Stimulated activated CD8-positive, alpha-beta memory T cell treated with anti-CD3 and anti-CD28 coated beads, Interleukin-12 subunit alpha, Interleukin-12 subunit beta, amount 100 ng/mL, for 4 hours (primary cell): ENCODE results near the gene IMP4.

Experiments used
- DNase-seq: peaks from one replicate; pipeline ENCODE4 v3.0.0-alpha.2; 2020; ENCODE audit warnings: low read depth

IMP4 gene

DNA sequence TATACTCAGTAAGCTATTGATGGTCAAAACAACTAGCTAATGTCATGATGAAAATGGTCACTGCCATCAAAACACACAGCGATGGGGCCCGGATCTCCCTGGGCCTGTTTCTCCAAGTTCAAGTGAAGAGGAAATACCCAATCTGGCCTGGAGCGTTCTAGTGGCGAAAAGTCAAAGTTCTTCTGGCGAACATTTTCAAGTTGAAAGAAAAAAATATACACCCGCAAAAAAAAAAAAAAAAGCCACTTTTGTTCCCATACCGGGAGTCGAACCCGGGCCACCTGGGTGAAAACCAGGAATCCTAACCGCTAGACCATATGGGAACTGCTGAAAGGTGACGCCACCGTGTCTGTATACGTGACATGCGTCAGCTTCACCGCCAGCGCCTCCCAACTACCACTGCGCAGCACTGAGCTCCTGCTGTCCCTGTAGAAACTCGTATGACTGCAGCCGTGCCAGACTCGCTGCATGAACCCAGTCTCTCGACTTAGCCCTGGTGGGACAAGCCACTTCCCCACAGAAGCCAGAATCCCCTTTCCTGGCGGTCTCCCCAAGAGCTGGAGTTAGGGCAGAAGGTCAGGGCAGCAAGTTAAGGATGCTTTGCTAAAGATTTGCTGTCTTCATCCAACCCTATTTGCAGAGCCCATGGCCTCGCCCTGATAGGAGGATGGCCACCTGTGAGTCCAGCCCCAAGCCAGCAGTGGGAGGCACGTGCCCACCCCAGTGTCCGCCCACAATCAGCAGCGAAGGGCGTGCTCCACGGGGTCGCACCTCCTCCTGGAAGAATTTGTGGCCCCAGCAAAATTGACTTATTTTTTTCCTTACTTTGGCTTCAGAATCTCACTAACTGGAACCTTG, 5.6 kb upstream of the IMP4 start:
- DNase-seq, result no peak

DNA sequence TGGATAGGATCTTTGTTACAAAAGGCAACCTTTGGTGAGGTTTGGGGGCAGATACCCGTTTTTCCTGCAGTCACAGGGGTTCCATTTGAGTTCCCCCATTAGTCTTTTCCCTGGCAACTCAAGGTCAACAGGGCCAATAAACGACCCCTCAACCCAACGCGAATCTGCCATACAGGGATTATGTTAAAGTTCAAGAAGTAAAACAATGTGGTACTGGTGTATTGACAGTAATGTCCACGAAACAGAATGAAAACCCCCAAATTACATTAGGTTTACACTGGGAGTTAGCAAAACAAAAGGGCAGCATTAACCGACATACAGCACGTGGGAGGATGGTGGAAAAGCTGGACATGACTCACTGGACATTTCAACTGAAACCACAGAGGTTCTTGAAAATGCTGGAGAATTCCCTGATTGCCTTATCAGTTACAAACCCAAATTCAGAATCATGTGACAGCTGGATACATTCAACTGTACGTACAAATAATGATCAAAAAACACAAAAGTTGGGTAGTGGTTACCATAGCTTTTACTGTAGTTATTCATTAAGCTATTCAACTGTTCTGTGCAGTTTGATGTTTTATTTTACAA, 4.9 kb upstream of the IMP4 start:
- DNase-seq, result no peak

DNA sequence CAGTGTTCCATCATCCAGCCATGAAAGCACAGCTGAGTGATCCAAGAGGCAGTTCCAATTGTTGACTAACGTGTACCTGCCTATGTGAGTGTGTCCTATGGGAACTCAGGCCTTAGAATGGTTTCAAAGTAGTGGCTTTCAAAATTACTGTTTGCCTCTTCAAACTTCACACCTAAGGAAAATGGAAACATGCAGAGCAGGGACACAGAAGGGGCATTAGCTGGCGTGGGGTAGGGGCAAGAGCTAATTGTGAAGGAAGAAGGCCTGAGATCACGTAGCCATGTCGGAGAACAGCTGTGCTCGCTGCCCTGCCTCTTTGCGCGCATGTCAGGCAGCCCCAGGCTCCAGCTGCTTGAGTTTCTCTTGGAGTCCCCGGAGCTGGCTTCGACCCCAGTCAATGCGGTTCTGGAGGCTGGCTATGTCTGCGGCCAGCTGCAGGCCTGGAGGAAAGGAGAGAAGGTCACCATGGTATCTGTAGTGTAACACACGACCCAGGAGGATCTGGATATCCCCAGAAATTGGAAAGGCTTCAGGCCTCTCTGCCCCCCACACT, 3.8 kb upstream of the IMP4 start:
- DNase-seq, result no peak

DNA sequence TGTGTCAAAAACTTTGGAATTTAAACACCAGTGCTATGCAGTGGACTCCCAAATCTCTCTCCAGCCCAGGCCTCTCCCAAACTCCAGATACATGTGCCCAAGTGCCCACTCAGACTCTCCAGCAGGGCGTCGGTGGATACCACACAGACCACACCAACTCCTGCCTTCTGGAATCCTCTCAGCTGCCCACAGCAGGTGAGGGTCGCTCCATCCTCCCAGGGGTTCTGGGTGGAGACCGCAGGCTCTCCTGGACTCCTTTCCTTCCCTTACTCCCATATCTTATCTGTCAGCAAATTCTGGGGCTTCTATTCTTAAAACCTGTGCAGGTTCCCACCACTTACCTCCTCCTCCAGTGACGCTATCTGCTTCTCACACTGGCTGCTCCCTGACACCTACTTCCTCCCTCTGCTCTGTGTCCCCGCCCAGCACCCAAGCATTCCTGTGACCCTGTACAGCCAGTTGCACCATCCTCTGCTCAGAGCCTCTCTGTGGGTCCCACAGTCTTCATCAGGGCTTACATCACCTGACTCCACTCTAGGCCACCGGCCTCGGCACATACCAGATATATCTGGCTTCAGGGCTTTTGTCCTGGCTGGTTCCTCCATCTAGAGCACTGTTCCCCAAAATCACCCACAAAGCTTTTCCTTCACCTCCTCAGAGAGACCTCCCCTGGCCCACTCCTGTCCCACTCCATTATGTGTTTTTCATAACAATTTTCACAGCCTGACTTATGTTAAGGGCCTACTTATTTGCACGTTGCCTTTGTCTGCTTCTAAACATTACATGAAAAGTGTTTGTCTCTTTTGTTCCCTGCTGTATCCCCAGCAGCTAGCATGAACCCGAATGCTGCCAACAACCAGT, 2.6 kb upstream of the IMP4 start:
- DNase-seq, result no peak

DNA sequence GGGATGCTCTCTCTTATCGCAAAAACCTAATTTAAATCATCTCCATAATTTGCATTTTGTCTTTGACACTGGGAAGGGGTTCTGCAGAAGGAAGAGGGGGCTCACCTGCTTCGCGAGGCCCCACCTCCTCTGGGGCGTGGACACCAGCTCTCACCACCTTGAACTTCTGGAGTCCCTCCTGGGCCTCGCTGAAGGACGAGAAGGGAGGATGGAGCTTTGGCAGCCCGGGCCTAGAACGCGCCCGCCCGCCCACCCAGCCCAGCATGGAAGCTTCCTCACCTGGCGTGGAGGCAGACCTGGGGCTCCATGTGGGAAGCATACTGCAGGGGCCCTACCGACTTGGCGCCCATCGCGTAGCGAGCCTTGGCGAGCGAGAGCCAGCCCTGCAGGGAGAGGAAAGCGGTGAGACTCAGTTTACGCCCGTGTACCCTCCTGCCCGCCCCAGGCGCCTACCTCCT, 1.1 kb upstream of the IMP4 start:
- no peak for DNase-seq

DNA sequence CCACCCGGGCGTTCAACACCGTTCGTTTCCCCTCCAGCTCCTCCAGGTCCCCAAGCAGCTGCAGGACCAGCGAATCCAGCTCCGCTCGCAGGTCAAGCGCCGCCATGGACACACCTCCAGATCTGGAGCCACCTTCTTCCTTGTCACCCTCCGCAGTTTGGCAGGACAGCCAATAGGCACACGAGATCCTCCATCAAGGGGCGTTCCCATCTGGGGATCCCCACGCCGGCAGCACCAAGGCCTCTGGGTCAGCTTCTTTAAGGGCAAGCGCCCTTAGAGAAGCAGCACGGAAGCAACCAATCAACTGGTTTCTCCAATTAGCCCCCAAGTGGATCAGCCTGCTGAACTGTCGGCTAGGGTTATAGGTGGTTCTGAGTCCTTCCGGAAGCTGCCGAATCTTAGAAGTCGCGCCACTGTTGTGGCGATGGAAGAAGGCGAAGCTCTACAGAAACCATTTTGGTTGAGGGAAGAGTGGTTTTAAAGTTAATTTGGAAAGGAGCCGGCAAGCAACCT, 621 bp upstream of the IMP4 start:
- peak; percentile 70 for DNase-seq

DNA sequence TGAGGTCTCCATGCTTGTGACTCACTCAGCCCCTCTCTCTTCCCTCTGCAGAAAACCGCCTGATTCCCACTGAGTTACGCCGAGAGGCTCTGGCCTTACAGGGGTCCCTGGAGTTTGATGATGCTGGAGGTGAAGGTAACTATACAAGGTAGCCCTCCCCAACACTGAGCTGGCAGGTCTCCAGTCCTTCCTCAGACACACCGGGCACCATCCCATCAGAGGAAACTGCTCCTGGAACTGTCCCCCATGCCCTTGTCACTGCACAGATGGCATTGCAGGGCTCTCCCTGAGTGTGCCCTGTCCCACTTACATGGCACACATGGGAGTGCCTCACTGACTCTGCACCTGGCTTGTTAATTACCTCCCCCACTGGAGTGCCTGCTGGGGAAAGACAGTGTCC, 1.9 kb downstream of the IMP4 start:
- no peak for DNase-seq

DNA sequence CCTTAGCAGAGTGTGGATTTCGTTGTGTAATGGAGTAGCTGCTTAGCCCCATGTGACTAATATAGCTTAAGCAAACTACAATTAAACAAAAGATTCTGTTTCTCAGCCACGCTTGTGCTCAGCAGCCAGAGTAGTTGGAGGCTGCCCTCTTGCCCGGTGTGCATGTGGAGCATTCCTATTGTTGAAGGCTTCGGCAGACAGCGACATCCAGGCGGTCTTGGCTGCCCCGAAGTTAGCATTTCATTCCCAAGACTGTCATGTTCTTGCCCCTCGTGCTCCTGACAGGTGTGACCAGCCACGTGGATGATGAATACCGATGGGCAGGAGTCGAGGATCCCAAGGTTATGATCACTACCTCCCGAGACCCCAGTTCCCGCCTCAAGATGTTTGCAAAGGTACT, 2.4 kb downstream of the IMP4 start:
- DNase-seq, result no peak

DNA sequence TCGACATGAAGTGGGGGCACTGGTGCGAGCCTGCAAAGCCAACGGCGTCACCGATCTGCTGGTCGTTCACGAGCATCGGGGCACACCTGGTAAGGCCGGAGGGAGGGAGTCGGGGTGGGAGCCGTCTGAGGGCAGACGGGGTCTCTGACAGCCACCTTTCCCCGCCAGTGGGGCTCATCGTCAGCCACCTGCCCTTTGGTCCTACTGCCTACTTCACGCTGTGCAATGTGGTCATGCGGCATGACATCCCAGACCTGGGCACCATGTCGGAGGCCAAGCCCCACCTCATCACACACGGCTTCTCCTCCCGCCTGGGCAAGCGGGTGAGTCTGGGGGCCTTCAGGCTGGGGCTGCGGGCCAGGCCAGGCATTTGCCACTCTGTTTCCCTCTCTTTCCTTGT, 2.9 kb downstream of the IMP4 start:
- no peak for DNase-seq

DNA sequence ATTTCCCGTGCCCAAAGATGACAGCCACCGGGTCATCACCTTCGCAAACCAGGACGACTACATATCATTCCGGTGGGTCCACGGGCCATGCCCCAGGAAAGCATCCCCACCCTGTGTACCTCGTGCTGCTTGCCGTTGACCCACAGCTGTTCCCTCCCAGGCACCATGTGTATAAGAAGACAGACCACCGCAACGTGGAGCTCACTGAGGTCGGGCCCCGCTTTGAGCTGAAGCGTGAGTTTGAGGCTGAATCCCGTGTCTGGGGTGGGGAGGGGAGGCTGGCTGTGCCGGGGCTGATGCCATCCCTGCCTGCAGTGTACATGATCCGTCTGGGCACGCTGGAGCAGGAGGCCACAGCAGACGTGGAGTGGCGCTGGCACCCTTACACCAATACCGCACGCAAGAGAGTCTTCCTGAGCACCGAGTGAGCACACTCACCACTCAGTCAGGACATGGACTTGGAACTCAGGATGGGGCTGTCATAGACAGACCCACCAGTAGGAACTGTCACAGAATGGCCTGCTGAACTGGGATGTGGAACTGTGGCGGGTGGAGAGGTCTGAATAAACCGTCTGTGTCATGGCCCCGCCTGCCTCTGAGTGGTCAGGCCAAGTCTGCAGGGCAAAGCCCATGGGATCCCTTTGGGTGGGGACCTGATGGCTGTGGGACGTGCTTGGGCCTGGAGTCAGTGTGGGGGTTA, 3.5 kb downstream of the IMP4 start:
- no peak for DNase-seq

DNA sequence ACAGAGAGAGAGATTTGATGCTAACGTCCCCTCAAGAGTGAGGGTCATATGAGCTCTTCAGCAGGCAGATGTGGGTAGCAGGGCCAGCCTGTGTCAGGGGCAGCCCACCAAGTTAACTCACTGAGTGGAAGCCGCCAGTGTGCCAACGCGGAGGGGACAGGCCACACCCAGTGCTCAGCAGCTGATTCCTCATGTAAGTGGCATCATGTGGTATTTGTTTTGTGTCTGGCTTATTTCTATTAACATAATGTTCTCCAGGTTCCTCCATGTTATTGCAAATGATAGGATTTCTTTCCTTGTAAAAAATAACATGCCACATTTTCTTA, 4.0 kb downstream of the IMP4 start:
- no peak for DNase-seq

DNA sequence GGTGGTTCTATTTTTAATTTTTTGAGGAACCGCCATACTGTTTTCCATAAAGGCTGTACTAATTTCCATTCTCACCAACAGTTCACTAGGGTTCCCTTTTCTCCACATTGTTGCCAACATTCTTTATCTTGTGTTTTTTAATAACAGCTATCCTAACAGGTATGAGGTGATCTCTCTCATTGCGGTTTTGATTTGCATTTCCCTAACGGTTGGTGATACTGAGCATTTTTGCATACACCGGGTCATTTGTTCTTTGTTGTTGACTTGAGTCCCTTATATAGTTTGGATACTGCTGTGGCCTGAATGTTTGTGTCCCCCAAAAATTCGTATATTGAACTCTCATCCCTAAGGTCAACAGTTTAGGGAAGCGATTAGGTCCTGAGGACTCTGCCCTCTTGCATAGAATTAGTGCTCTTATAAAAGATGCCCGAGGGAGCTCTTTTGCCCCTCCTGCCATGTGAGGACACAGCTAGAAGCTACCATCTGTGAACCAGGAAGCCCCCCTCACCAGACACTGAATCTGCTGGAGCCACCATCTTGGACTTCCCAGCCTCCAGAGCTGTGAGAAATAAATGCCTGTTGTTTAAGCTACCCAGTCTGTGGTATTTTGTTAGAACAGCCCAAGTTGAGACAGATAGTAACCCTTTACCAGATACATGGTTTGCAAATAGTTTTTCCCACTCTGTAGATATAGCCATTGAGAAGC, 4.7 kb downstream of the IMP4 start:
- DNase-seq, result no peak

DNA sequence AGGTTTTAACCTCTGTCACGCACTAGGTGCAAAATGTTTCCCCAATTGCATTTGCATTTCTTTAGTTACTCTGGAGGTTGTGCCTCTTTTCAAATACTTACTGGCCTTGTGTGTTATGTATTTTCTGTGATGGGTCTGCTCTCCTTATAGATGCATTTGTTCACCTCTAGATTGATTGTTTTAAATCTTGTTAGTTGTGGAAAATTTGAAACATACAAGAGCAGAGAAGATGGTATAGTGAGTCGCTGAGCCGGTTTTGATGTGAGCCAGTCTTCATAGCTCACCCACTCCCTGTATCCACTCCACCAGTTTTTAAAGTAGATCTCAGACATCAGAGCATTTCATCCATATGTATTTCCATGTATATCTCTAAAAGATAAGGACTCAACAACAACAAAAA, 6.5 kb downstream of the IMP4 start:
- no peak for DNase-seq

DNA sequence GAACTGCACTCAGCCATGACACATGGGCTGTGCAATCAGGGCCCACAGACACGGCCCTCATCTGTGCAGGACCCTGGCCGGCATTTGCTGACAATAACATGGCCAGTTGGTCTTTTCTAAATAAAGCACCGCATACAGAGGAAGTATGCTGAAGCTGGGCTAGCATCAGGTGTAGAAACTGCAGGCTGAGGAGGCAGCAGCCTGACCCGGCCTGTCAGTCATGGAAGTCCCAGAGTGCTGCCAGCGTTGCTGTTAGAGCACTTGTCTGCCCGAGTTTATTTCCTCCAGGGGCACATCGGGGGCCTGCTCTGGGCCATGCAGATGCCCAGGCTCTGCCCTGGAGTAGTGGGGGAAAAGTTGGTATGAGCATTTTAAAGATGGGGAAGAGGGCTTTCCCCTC, 9.0 kb downstream of the IMP4 start:
- no peak for DNase-seq

DNA sequence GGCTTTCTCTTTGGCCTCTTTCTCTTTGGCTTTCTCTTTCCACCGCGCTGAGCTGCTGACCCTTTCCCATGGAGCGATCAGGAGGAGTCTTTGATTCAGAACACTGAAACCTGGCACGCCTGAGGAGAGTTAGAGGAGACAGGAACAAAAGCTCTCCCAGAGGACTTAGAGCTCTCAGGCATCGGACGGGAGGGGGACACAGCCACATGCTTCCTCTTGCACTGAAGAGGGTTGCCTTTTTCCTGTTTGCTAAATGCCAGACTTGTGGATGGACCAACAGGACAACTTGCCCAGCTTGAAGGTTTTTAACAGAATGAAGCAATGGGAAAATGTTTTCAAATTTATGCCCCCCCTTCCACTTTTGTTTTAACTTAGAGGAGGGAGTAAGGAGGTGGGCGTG, 9.5 kb downstream of the IMP4 start:
- DNase-seq, result no peak

DNA sequence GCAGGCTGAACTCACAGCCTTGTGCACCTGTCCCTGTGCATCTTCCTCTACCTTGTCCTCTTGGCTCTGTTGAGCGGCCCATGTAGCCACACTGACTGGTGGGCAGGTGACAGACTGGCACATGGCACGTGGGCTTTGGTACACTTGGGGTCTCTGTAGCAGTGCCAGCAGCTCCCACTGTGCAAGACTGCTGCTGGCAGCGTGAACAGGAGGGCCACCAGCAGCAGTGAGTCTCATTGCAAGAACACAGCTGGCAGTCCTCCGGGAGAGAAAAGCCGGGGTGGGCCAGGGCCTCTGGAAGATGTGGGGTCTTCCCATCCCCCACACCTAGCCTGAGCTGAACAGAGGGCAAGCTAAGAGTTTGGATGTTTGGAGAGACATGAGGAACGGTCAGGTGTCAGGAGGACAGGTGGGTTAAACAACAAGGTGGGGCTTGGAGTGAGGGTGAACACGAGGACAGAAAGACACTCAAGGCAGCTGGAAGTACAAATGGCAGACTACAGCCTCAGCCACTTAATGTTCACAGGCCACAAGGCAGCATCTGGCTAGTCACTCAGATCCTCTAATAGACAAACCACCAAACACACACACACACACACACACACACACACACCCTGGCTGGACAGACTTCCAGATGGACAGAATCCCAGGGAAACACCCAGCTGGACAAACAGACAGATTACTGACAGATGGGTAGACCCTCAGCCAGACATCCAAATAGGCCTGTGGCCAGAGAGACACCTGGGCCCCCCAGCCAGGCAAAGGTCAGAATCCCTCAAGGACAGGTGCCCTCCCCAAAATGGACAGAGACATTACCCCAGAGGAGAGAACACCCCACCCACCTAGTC, 10.8 kb downstream of the IMP4 start:
- DNase-seq, result no peak

DNA sequence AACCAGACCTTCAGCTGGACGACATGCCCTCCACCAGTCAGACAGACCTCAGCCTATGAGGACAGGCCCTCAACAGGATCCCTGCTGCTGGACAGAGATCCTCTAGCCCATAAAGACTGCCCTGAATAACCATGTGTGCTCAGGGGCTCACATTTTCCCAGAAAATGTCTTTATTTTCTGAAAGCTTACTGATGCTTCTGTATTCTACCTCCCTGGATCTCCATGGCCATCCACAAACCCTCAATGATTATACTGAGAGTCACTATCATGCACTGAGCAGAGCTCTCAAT, 11.4 kb downstream of the IMP4 start:
- no peak for DNase-seq

DNA sequence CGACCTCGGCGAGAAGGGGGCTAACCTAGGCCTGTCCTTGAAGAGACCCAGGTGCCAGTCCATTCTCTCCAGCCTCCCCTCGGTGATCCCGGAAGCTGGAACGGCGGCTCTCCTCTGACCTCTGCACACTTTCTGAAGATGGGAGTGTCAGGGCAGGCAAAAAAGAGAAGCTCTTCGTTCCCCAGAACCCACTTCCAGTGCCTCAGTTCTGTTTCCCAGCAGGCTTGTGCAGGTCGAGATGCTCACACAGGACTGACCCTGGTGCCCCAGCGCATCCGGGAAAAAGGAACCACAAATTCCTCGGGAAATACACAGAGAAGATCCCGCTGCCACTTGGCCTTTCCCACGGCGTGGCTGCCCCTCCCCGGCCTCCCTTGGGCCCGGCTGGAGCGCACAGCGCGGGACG, 12.5 kb downstream of the IMP4 start:
- DNase-seq, result no peak

DNA sequence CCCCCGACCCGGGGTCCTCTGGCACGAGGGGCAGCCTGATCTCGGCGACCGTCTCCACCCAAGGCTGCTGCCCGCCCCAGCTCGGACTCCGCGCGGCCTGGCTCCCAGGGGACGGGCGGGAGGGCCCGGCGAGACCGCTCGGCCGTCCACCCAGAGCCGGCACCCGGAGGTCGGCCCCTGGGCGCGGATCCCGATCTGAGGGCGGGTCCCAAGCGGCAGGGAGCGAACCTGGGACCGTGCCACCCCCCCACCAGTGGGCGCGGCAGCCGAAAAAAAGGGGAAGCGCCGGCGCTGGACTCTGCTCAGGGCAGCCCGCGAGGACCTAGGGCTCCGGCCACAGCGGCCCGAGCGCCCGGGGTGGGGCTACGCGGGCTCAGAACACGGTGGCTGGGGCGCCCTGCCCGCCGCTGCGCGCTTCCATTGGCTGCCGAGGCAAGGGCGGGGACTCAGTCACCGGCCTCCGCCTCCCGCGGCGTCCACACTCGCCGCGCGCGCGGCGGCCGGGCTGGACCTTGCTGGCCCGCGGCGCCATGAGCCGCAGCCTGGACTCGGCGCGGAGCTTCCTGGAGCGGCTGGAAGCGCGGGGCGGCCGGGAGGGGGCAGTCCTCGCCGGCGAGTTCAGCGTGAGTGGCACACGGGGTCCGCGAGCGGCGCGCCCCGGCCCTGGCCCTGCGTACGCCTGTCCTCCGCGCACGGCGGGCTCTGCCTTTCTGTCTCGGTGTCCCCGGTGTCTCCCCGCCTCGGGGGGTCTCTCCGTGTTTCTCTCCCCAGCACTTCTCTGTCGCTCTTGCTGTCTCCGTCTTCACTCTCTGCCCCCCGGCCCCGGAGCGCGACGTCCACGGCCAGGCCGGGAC, 13.1 kb downstream of the IMP4 start, which contains the start of gene PTPN18:
Gene PTPN18, plus strand, starts transcription at position 479 of the 854 bp plus-strand sequence. Its CDS starts 52 bp downstream, at position 531.
- peak; percentile 51 for DNase-seq
